IMR-90 (cell line): ENCODE measurements around the gene RABEP2.

Experiments used
- BHLHE40 ChIP-seq: fragments of 150-350 bp; IDR thresholded peaks from 2 replicates; pipeline ENCODE4 v1.6.1; 2016; ENCODE audit warnings: mild to moderate bottlenecking, low read depth, low read length
- CEBPB ChIP-seq: IDR thresholded peaks from 2 replicates; pipeline ENCODE4 v1.6.1; 2012; ENCODE audit warnings: low read depth, low read length, improper control_type of control experiment
- CTCF ChIP-seq: conservative IDR thresholded peaks from 2 replicates; pipeline ENCODE4 v1.5.1; 2012; ENCODE audit warnings: mild to moderate bottlenecking, low read depth, low read length, improper control_type of control experiment
- FOS ChIP-seq: fragments of 150-350 bp; IDR thresholded peaks from 2 replicates; pipeline ENCODE4 v1.6.1; 2016; ENCODE audit warnings: low read depth, low read length
- MAFK ChIP-seq: IDR thresholded peaks from 2 replicates; pipeline ENCODE4 v1.6.1; 2012; ENCODE audit warnings: low read depth, low read length, improper control_type of control experiment
- MXI1 ChIP-seq: IDR thresholded peaks from 2 replicates; pipeline ENCODE4 v1.6.1; 2012; ENCODE audit warnings: low read depth, mild to moderate bottlenecking, low read length, moderate library complexity, borderline replicate concordance
- NFE2L2 ChIP-seq: fragments of 150-350 bp; IDR thresholded peaks from 2 replicates; pipeline ENCODE4 v1.6.1; 2016; ENCODE audit warnings: low read depth, mild to moderate bottlenecking, low read length
- POLR2A ChIP-seq: IDR thresholded peaks from 2 replicates; pipeline ENCODE4 v1.6.1; 2012; ENCODE audit warnings: mild to moderate bottlenecking, low read depth, low read length
- RAD21 ChIP-seq: IDR thresholded peaks from 2 replicates; pipeline ENCODE4 v1.6.1; 2012; ENCODE audit warnings: low read length, improper control_type of control experiment
- RCOR1 ChIP-seq: IDR thresholded peaks from 2 replicates; pipeline ENCODE4 v1.6.1; 2012; ENCODE audit warnings: mild to moderate bottlenecking, low read length, improper control_type of control experiment; ENCODE audit not compliant: insufficient replicate concordance
- SMC3 ChIP-seq: fragments of 150-350 bp; IDR thresholded peaks from 2 replicates; pipeline ENCODE4 v1.6.1; 2016; ENCODE audit warnings: low read depth, mild to moderate bottlenecking, antibody characterized with exemption, low read length, moderate library complexity
- USF2 ChIP-seq: fragments of 150-350 bp; IDR thresholded peaks from 2 replicates; pipeline ENCODE4 v1.6.1; 2017; ENCODE audit warnings: mild to moderate bottlenecking, antibody characterized with exemption, low read length, low read depth

- TF ChIP-seq MXI1, result no peak
- no peak for TF ChIP-seq CTCF
- TF ChIP-seq POLR2A, result peak; percentile 67; the same call in 1 of the 2 replicates
- no peak for TF ChIP-seq CEBPB
- no peak for TF ChIP-seq USF2
- TF ChIP-seq MAFK, result peak; percentile 1; the same call in 1 of the 2 replicates
- no peak for TF ChIP-seq SMC3
- no peak for TF ChIP-seq BHLHE40
- no peak for TF ChIP-seq FOS
- TF ChIP-seq RAD21, result no peak
- no peak for TF ChIP-seq NFE2L2
- no peak for TF ChIP-seq RCOR1
These were observed 569 bp upstream of the RABEP2 start for GRCh38 chr16:28925386-28926228.
